Measurements from ENCODE around the gene GPR157.
A peak's percentile ranks its signal among the peaks of the same experiment; 100 is the strongest.
"Not testable (repeated sequence)": the region's sequence is repeated elsewhere in the genome, so short reads cannot be mapped to it uniquely, and the experiment has no call there.

The GPR157 gene, protein sequence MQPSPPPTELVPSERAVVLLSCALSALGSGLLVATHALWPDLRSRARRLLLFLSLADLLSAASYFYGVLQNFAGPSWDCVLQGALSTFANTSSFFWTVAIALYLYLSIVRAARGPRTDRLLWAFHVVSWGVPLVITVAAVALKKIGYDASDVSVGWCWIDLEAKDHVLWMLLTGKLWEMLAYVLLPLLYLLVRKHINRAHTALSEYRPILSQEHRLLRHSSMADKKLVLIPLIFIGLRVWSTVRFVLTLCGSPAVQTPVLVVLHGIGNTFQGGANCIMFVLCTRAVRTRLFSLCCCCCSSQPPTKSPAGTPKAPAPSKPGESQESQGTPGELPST

DNA sequence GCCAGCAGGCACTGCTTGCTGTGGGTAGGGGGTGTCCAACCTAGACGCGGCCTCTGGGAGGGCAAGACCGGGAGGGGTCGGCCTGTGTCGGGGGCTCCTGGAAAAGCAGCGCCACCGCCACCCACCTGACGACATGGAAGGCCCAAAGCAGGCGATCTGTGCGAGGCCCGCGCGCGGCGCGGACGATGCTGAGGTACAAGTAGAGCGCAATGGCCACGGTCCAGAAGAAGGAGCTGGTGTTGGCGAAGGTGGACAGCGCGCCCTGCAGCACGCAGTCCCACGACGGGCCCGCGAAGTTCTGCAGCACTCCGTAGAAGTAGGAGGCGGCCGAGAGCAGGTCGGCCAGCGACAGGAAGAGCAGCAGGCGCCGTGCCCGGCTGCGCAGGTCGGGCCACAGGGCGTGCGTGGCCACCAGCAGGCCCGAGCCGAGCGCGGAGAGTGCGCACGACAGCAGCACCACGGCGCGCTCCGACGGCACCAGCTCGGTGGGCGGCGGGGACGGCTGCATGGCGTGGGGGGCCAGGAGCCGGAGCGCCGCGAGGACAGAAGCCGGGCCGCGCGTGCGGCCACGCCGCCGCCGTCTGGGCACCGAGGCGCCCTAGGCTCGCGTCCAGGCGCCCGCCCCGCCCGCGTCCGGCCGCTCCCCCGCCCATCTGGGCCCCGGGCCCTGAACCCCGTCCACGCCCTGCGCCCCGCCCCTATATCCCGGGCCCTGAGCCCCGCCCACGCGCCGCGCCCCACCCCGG is at the start of gene GPR157:
Gene GPR157 (minus strand): TSS at position 583 of the 746 bp plus-strand sequence. CDS start 75 bp downstream, at position 508.
- DNase-seq, result peak; percentile 10

- DNase-seq, result no peak
Observed at GRCh38 chr1:9174762-9175161, 45.9 kb upstream of the GPR157 start.

GRCh38 chr1:9174243-9174642 is 45.3 kb upstream of the GPR157 start:
- DNase-seq, result no peak

DNA sequence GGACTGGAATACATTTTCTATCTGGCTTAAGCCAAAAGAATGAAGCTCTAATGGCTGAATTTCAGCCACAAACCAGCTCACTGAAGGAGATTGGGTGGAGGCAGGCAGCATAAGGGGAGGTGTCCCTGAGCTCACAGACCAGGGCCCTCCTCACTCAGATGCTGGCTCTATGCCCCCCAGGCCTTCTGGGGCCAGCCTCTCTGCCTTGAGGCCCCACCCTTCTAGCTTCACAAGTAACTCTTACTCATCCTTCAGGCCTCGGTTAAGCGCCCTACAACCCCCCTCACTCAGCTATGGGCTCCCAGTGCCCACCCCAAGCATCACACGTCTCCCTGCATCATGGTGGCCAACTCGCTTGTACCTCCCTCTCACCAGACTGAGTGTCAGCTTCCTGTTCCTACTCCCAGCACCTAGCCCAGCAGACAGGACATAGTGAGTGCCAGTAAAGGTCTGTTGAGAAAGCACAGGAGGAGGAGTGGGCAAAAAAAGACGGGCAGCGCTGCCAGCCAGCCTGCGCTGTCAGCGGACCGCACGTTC is 40.8 kb upstream of the GPR157 start:
- DNase-seq, result no peak

- no peak for DNase-seq
Observed at GRCh38 chr1:9167638-9168037, 38.7 kb upstream of the GPR157 start.

GRCh38 chr1:9166289-9167235 is 37.7 kb upstream of the GPR157 start:
- no peak for DNase-seq

DNA sequence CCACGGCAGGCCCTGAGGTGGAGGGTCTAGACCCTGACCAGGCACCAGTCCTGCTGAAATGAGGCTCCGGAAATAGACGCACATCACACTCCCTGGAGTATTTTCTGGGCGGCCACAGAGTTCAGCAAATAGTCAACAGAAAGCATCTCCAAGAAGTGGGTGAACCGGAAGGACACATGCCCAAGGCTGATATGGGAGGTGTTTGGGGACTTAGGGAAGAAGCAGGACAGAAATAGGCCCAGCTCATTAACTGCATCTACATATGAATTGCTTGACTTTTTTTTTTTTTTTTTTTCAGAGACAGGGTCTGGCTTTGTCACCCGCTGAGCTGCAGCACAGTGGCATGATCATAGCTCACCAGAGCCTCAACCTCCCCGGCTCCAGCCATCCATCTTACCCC is 36.5 kb upstream of the GPR157 start:
- DNase-seq, result no peak

- no peak for DNase-seq
Observed at GRCh38 chr1:9164919-9165318, 36.0 kb upstream of the GPR157 start.

DNA sequence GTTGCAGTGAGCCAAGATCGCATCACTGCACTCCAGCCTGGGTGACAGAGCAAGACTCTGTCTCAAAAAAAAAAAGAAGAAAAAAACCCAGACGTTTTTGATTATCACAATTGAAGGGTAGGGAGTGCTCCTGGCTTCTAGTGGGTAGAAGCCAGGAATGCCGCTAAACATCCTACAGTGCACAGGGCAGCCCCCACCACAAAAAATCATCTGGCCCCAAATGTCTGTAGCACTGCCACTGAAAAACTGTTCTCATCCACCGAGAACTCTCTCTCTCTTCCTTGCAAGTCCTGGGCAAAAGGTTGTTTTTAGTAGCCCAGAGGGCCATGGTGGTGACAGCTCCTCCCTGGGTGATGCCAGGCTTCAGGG is 35.6 kb upstream of the GPR157 start:
- DNase-seq, result no peak

DNA sequence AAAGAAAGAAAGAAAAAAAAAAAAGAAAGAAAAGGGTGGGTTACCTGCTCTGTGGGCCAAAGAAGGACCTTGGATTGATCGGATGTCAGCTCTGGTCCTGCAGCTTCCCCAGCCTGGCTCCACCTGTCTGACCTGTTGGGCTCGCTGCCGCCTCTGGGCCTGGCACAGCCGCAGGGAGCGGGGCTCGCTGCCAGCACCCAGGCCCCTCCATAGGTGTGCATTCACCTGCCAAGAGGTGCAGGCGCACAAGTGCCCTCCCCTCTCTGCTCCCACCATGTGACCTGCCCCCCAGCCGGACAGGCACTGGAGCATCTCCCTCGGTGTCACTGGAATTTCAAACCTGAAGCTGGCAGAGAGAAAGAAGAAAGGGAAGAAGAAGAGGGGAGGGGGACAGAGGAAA is 33.1 kb upstream of the GPR157 start:
- no peak for DNase-seq

DNA sequence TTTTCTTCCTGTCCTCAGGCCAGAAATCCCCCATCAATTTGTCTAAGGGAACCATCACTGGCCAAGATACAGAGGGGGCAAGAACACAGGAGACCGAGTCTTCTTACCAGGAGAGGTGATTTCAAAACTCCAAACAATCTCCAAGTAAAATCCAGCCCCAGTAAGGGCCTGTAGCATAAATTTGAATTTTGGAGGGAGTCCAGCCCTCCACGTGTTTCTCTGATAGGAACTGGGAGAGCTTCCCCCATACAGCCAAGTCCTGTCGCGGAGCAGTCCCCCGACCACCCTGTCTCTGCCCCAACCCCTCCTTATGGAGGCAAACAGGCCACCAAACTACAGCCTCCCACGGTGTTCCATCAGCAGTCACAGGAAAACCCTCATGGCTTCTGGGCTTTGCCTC is 32.4 kb upstream of the GPR157 start:
- no peak for DNase-seq

DNA sequence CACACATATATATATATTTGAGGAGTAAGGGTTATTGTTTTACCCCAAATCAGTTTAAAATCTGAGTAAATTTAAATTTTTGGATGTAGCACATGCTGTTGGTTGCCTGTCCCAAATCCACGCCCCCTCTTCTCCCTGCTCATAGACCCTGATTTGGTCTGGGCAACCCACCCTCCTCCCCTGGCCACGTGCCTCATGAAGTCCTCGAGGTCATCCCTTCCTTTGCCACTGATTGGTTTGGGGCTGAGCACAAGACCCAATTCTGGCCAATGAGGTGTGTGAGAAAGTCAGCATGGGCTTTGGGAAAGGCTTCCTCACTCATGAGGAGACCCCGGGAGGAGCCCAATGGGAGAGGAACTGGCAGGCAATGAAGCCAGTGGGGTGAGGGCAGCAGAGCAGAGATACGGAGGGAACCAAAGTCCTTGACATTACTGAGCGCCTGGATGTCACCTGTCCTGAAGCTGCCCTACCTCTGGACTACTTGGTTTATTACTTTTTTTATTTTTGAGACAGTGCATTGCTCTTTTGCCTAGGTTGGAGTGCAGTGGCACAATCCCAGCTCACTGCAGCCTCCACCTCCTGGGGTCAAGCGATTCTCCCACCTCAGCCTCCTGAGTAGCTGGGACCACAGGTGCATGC is 31.3 kb upstream of the GPR157 start:
- DNase-seq, result no peak

DNA sequence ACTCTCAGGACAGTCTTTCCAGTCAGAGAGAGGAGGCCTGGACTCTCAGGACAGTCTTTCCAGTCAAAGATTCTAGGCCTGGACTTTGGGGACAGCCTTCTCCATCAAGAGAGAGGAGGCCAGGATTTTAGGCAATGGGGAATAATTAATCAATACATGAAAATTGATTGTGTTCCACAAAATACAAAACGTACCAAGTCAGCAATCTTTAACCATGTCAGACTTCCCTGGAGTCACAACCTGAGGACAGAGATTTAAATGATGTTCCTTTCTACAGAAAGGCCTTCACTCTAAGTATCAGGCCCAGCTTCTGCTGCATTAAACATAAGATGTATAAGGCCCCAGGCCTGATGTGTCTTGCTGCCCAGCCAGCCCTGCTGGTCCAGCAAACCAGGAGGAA is 27.0 kb upstream of the GPR157 start:
- no peak for DNase-seq

- not testable (repeated sequence) for DNase-seq
Observed at GRCh38 chr1:9155405-9155804, 26.5 kb upstream of the GPR157 start.

DNA sequence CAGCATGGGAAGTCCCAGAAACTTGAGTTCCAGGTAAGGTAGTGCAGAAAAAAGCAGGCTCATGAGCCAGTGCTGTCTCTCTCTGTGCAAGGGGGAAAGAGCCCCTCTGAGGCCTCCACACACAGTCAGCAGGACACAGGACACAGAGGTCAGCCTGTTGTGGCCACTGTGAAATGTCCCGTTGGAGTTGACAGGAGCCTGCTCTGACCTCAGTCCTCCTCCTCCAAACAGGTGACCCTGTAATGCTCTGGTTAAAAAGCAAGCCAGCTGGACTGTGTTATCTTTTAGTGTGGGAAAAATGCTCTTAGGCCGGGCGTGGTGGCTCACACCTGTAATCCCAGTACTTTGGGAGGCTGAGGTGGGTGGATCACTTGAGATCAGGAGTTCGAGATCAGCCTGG is 24.2 kb upstream of the GPR157 start:
- no peak for DNase-seq

DNA sequence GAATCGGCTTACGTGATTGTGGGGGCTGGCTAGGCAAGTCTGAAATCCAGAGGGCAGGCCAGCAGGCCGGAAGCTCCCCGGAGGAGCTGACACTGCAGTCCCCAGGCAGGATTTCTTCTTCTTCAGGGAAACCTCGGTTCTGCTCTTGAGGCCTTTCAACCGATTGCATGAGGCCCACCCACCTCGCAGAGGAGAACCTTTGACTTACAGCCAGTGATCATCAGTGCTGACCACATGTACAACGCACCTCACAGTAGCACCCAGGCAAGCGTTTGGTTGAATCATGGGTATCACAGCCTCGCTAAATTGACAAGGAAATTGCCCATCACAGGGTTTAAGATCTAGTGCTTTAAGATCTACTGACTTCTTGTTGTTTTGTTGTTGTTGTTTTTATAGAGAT is 23.6 kb upstream of the GPR157 start:
- DNase-seq, result no peak

DNA sequence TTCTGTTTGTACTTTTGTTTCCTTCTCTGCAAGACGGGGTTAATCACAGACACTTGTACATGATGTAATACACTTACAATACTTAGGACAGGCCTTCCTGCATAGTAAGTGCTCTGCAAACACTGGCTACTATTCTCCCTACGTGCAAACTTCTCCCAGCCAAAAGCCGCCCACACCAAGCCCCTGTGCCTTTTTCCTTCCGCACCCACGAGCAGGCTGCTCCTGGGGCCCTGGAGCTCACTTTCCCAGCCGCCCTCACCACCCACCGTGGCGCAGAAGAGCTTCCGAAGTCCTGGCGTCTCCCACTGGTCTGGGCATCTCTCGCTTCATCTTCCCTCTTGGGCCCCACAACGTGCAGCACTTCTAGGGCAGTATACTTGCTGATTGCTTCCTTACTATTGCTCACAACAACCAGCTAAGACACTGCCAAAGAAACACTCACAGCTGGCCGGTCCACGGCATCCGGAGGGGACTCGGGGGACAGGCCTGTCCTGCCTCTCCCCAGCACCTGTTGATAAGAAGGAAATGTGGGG is 22.5 kb upstream of the GPR157 start:
- no peak for DNase-seq

GRCh38 chr1:9150582-9151327 is 21.9 kb upstream of the GPR157 start:
- no peak for DNase-seq

- DNase-seq, result no peak
Observed at GRCh38 chr1:9149837-9150581, 21.1 kb upstream of the GPR157 start.

DNA sequence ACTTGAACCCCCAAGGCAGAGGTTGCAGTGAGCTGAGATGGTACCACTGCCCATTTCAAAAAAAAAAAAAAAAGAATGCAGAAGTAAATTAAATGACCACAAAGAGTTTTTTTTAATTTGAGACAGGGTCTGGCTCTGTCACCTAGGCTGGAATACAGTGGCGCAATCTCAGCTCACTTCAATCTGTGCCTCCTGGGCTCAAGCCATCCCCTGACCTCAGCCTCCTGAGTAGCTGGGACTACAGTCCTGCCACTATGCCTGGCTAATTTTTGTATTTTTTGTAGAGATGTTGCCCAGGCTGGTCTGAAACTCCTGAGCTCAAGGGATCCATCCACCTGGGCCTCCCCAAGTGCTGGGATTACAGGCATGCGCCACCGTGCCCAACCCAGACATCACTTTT is 20.2 kb upstream of the GPR157 start:
- no peak for DNase-seq

DNA sequence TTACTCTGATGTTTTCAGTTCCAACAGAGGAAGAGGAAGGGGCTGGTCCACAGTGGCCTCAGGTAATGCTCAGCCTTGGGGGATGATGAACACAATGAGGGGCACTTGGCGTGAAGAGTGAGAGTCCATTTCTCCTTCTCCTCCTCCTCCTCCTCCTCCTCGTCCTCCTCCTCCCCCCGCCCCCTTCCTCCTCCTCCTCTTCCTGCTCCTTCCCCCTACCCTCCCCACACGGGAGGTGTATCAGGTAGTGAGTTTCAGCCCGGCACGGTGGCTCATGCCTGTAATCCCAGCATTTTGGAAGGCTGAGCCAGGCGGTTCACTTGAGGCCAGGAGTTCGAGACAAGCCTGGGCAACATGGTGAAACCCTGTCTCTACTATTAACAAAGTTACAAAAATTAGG is 17.3 kb upstream of the GPR157 start:
- no peak for DNase-seq
